Measurements from ENCODE around the gene FAM174C. TPM values are rescaled to one million over a fixed set of nuclear protein-coding genes. Genes with fewer than 3 reads are reported as not detected.

The FAM174C gene
- total RNA-seq, 3 donors from 2014 or later (not counting 1 experiment from before 2014, with no cell fraction given) = 26.6 to 33.4 (median 27.1) TPM

DNA sequence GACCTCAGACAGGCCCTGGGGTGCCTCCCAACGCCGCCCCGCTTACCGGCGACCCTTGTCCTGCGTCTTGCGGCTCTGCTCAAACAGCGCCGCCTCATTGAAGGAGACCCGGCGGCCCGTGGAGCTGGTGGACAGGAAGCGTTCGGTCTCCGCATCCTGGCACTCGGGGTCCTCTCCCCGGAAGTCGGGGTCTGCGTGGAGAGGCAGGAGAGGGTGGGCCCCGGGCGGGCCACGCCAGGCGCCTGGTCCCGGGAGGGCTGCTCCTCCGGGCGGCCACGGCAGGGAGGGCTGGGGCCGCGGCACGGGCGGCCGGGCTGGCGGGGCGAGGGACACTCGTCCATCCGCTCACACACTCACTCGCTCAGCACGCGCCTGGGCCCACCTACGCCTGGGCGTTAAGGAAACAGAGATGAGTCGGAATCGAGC lies 40.4 kb upstream of the FAM174C start:
- H3K4me1 Mint-ChIP-seq = peaks cover 10 to 15% of the 10 kb centered on the region in 2 donors
- no peak overlapping the region for H3K4me3 Mint-ChIP-seq
- no peak overlapping the region for H3K27ac Mint-ChIP-seq
- ATAC-seq (no peak), DNase-seq (no peak)
- no peaks in the 10 kb centered on the region for H3K36me3 Mint-ChIP-seq
- intact Hi-C loops (cut with micrococcal nuclease) = no loop called here
- Histone ChIP-seq H3K9me3 (ENCODE audit: control insufficient read depth, insufficient read depth, low read length) (no peaks in the 10 kb centered on the region), H3K27ac (ENCODE audit: low read length) (no peak overlapping the region), H3K4me1 (ENCODE audit: control insufficient read depth, insufficient read depth, low read length) (peaks cover 19% of the 10 kb centered on the region), H3K27me3 (ENCODE audit: control insufficient read depth, insufficient read depth, low read length) (peaks cover 15% of the 10 kb centered on the region), H3K36me3 (ENCODE audit: control insufficient read depth, insufficient read depth, low read length) (no peaks in the 10 kb centered on the region), H3K4me3 (ENCODE audit: low read length) (no peak overlapping the region)
- WGBS (ENCODE audit: insufficient coverage) = 95% methylated on average over 43 of the region's 43 CpGs
- peaks cover 10 to 11% of the 10 kb centered on the region in 2 donors for H3K27me3 Mint-ChIP-seq (ENCODE audit: low read depth in 2 of 2)
- TF ChIP-seq, protein P1, sequence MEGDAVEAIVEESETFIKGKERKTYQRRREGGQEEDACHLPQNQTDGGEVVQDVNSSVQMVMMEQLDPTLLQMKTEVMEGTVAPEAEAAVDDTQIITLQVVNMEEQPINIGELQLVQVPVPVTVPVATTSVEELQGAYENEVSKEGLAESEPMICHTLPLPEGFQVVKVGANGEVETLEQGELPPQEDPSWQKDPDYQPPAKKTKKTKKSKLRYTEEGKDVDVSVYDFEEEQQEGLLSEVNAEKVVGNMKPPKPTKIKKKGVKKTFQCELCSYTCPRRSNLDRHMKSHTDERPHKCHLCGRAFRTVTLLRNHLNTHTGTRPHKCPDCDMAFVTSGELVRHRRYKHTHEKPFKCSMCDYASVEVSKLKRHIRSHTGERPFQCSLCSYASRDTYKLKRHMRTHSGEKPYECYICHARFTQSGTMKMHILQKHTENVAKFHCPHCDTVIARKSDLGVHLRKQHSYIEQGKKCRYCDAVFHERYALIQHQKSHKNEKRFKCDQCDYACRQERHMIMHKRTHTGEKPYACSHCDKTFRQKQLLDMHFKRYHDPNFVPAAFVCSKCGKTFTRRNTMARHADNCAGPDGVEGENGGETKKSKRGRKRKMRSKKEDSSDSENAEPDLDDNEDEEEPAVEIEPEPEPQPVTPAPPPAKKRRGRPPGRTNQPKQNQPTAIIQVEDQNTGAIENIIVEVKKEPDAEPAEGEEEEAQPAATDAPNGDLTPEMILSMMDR (IDR thresholded peaks at IDR 0.05) = no peak
- no peaks in the 10 kb centered on the region for H3K9me3 Mint-ChIP-seq

DNA sequence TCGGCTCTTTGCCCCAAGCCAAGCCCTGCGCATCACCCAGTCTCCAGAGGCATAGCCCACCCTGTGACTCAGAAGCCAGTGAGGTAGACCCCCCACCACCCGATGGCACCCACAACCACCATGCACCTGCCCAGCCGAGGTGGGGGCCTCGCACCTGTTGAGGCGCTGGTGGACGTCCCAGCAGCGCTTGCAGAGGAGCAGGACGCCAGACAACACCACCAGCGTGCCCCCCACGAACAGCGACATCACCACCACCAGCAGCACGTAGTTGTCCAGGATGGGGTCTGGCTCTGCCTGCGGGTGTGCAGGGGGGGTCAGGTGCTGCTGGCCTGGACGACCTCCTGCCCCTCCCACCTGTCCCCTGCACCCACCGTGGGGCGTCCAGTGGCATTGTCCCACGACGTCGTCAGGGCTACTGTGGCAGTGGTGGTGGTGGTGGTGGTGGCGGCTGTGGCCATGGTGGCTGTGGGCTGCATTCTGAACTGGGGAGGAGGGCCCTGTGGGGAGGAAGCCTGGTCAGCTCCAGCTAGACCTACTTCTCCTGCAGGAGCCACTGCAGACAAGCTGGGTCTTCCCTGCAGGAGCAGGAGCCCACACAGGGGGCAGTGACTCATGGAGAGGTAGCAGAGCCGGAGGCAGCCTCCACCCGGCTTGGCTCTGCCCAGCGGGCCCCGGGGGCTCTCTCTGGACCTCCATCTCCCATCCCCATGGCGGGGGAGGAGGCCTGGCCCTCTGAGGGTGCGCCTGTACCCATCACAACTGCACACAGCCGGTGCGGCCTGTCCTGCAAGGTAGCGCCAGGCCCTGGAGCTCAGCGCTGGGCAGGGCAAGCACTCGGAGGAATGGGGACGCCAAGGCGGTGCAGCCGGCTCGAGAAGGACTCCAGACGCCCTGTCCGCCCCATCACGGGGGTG lies 39.4 kb upstream of the FAM174C start:
- intact Hi-C loops (cut with micrococcal nuclease) = no loop called here
- H3K27me3 Mint-ChIP-seq (ENCODE audit: low read depth in 2 of 2) = peaks cover 10 to 11% of the 10 kb centered on the region in 2 donors
- no peak for DNase-seq

DNA sequence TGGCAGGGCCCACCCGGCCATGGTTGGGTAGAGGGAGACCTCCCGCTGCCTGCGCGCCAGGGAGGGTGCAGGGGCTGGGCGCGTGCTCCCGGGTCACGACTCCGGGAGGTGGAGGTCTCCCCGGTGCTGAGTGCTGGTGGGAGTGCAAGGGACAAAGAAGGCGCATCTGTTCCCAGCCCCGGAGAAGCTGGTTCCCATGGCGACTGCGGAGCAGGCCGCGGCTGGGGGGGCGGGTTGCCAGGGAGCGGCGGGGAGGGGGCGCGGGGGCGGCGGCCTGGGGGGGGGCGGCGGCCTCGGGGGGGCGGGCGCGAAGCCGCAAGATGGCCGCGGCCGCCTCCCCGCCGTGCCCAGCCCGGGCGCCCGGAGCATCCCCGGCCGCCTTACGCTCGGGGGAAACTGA lies 38.8 kb upstream of the FAM174C start:
- H3K27ac Mint-ChIP-seq = no peak overlapping the region
- H3K36me3 Mint-ChIP-seq = no peaks in the 10 kb centered on the region
- H3K27ac ChIP-seq (ENCODE audit: low read length) = no peak overlapping the region
- H3K4me3 ChIP-seq (ENCODE audit: low read length) = no peak overlapping the region
- DNase-seq (no peak), ATAC-seq (no peak)
- H3K9me3 ChIP-seq (ENCODE audit: control insufficient read depth, insufficient read depth, low read length) = no peaks in the 10 kb centered on the region
- peaks cover 14 to 20% of the 10 kb centered on the region in 2 donors for H3K4me1 Mint-ChIP-seq
- 23% methylated on average over 34 of the region's 42 CpGs for WGBS (ENCODE audit: insufficient coverage)
- H3K9me3 Mint-ChIP-seq = no peaks in the 10 kb centered on the region
- H3K4me3 Mint-ChIP-seq = no peak overlapping the region
- TF ChIP-seq, protein P1 (IDR thresholded peaks at IDR 0.05) = no peak
- H3K27me3 ChIP-seq (ENCODE audit: control insufficient read depth, insufficient read depth, low read length) = peaks cover 18% of the 10 kb centered on the region
- peaks cover 10 to 14% of the 10 kb centered on the region in 2 donors for H3K27me3 Mint-ChIP-seq (ENCODE audit: low read depth in 2 of 2)
- intact Hi-C loops (cut with micrococcal nuclease) = no loop called here
- H3K36me3 ChIP-seq (ENCODE audit: control insufficient read depth, insufficient read depth, low read length) = no peaks in the 10 kb centered on the region
- peaks cover 33% of the 10 kb centered on the region for H3K4me1 ChIP-seq (ENCODE audit: control insufficient read depth, insufficient read depth, low read length)

More for the DNA sequence above, 39.4 kb upstream of the FAM174C start:
- H3K27ac Mint-ChIP-seq = no peak overlapping the region
- H3K4me3 Mint-ChIP-seq = no peak overlapping the region
- no peak overlapping the region for H3K27ac ChIP-seq (ENCODE audit: low read length)
- TF ChIP-seq, protein P1 (IDR thresholded peaks at IDR 0.05) = no peak
- H3K4me1 Mint-ChIP-seq = peaks cover 10 to 15% of the 10 kb centered on the region in 2 donors
- no peaks in the 10 kb centered on the region for H3K36me3 Mint-ChIP-seq
- no peaks in the 10 kb centered on the region for H3K9me3 Mint-ChIP-seq
- 87% methylated on average over 36 of the region's 39 CpGs for WGBS (ENCODE audit: insufficient coverage)
- no peaks in the 10 kb centered on the region for H3K9me3 ChIP-seq (ENCODE audit: control insufficient read depth, insufficient read depth, low read length)
- no peaks in the 10 kb centered on the region for H3K36me3 ChIP-seq (ENCODE audit: control insufficient read depth, insufficient read depth, low read length)
- H3K27me3 ChIP-seq (ENCODE audit: control insufficient read depth, insufficient read depth, low read length) = peaks cover 15% of the 10 kb centered on the region
- ATAC-seq = no peak
- peaks cover 27% of the 10 kb centered on the region for H3K4me1 ChIP-seq (ENCODE audit: control insufficient read depth, insufficient read depth, low read length)
- no peak overlapping the region for H3K4me3 ChIP-seq (ENCODE audit: low read length)
